HG02973 (cell line): Measurements from ENCODE around the gene FAM161B.
"Not testable (repeated sequence)": the region's sequence is repeated elsewhere in the genome, so short reads cannot be mapped to it uniquely, and the experiment has no call there.

Experiments used
- ATAC-seq: cut with Tn5 transposase; IDR thresholded peaks from one replicate; pipeline ENCODE4 v1.9.1; 2021; ENCODE audit warnings: moderate library complexity; ENCODE audit not compliant: unreplicated experiment

Gene FAM161B

GRCh38 chr14:73949752-73950734 is at the start of gene FAM161B, which contains the start of gene COQ6:
Gene FAM161B (minus strand): TSS chr14:73950094. CDS start chr14:73950026, 68 bp downstream.
Gene COQ6 (plus strand): TSS chr14:73950302. CDS start chr14:73950333, 31 bp downstream.
- ATAC-seq: peak; percentile 82

GRCh38 chr14:73998726-73999125 is 48.8 kb upstream of the FAM161B start:
- ATAC-seq: no peak

GRCh38 chr14:73997944-73998447 is 48.1 kb upstream of the FAM161B start:
- ATAC-seq: no peak

- ATAC-seq: no peak
Measured at GRCh38 chr14:73997108-73997943, 47.4 kb upstream of the FAM161B start.

- ATAC-seq: no peak
Measured at GRCh38 chr14:73996731-73997107, 46.8 kb upstream of the FAM161B start.

GRCh38 chr14:73995977-73996378 is 46.1 kb upstream of the FAM161B start:
- no peak for ATAC-seq

GRCh38 chr14:73994926-73995325 is 45.0 kb upstream of the FAM161B start:
- ATAC-seq: not testable (repeated sequence)

- ATAC-seq: no peak
Measured at GRCh38 chr14:73991092-73991491, 41.2 kb upstream of the FAM161B start.

GRCh38 chr14:73988656-73989055 is 38.8 kb upstream of the FAM161B start:
- not testable (repeated sequence) for ATAC-seq

GRCh38 chr14:73988065-73988464 is 38.2 kb upstream of the FAM161B start:
- no peak for ATAC-seq

GRCh38 chr14:73977896-73978295 is 28.0 kb upstream of the FAM161B start:
- ATAC-seq: no peak

GRCh38 chr14:73976125-73976524 is 26.2 kb upstream of the FAM161B start:
- no peak for ATAC-seq

GRCh38 chr14:73973497-73973896 is 23.6 kb upstream of the FAM161B start:
- no peak for ATAC-seq

- no peak for ATAC-seq
Measured at GRCh38 chr14:73968885-73969284, 19.0 kb upstream of the FAM161B start.

- ATAC-seq: no peak
Measured at GRCh38 chr14:73965216-73965615, 15.3 kb upstream of the FAM161B start.

GRCh38 chr14:73961192-73961591 is 11.3 kb upstream of the FAM161B start:
- no peak for ATAC-seq

GRCh38 chr14:73958591-73958990 is 8.7 kb upstream of the FAM161B start:
- no peak for ATAC-seq

GRCh38 chr14:73955674-73956073 is 5.8 kb upstream of the FAM161B start:
- no peak for ATAC-seq

GRCh38 chr14:73953731-73954130 is 3.8 kb upstream of the FAM161B start:
- no peak for ATAC-seq

GRCh38 chr14:73945159-73945670 is 4.7 kb downstream of the FAM161B start:
- no peak for ATAC-seq
